MM.1S (cell line): ENCODE results near the gene BSX.

ENCODE experiments used
- DNase-seq: peaks from one replicate; pipeline ENCODE4 v3.0.0-alpha.2; 2015
- H2AFZ ChIP-seq: fragments of 300-600 bp; sonication (generic); 2 replicates; pipeline ENCODE4 v1.6.0; 2016; ENCODE audit warnings: antibody characterized with exemption, low read length
- H3F3A ChIP-seq: fragments of 300-600 bp; sonication (generic); 2 replicates; pipeline ENCODE4 v1.6.1; 2016; ENCODE audit warnings: mild to moderate bottlenecking, antibody characterized with exemption, low read length, moderate library complexity, mixed read lengths; ENCODE audit not compliant: insufficient read depth
- H3K27ac ChIP-seq: fragments of 300-600 bp; sonication (generic); 2 replicates; pipeline ENCODE4 v1.5.1; 2016; ENCODE audit warnings: mild to moderate bottlenecking, low read length
- H3K27me3 ChIP-seq: fragments of 300-600 bp; sonication (generic); replicated peaks from 2 replicates; pipeline ENCODE4 v1.6.0; 2016; ENCODE audit warnings: low read length; ENCODE audit not compliant: insufficient read depth
- H3K36me3 ChIP-seq: fragments of 300-600 bp; sonication (generic); replicated peaks from 2 replicates; pipeline ENCODE4 v1.6.1; 2016; ENCODE audit warnings: mild to moderate bottlenecking, low read length, mixed read lengths; ENCODE audit not compliant: insufficient read depth
- H3K4me1 ChIP-seq: fragments of 300-600 bp; sonication (generic); 2 replicates; pipeline ENCODE4 v1.6.1; 2016; ENCODE audit warnings: low read length, mixed read lengths
- H3K4me2 ChIP-seq: fragments of 300-600 bp; sonication (generic); 2 replicates; pipeline ENCODE4 v1.6.0; 2016; ENCODE audit warnings: low read depth, low read length
- H3K4me3 ChIP-seq: fragments of 300-600 bp; sonication (generic); 2 replicates; pipeline ENCODE4 v1.5.1; 2016; ENCODE audit warnings: low read length, mixed read lengths
- H3K79me2 ChIP-seq: fragments of 300-600 bp; sonication (generic); 2 replicates; pipeline ENCODE4 v1.6.1; 2016; ENCODE audit warnings: mixed run types, low read length, mixed read lengths
- H3K9ac ChIP-seq: fragments of 300-600 bp; sonication (generic); 2 replicates; pipeline ENCODE4 v1.6.1; 2016; ENCODE audit warnings: low read length, mixed read lengths
- H3K9me2 ChIP-seq: fragments of 300-600 bp; sonication (generic); replicated peaks from 2 replicates; pipeline ENCODE4 v1.6.1; 2016; ENCODE audit warnings: mild to moderate bottlenecking, low read length, mixed read lengths; ENCODE audit not compliant: insufficient read depth
- H3K9me3 ChIP-seq: fragments of 300-600 bp; sonication (generic); replicated peaks from 2 replicates; pipeline ENCODE4 v1.6.1; 2016; ENCODE audit warnings: mild to moderate bottlenecking, low read length, mixed read lengths; ENCODE audit not compliant: insufficient read depth
- H4K20me1 ChIP-seq: fragments of 300-600 bp; sonication (generic); 2 replicates; pipeline ENCODE4 v1.6.1; 2016; ENCODE audit warnings: mild to moderate bottlenecking, low read length, moderate library complexity, mixed read lengths; ENCODE audit not compliant: insufficient read depth
- EZH2 ChIP-seq: fragments of 300-600 bp; sonication (generic); optimal IDR thresholded peaks from 2 replicates; pipeline ENCODE3; 2017; ENCODE audit warnings: low read depth, mild to moderate bottlenecking, antibody characterized with exemption, low read length, mixed read lengths
- EZH2phosphoT487 ChIP-seq: fragments of 300-600 bp; sonication (generic); IDR thresholded peaks from 2 replicates; pipeline ENCODE4 v1.6.1; 2018; ENCODE audit warnings: antibody characterized with exemption, low read length
- TF ChIP-seq, protein P1 (sequence below): fragments of 300-600 bp; sonication (generic); IDR thresholded peaks from 2 replicates; pipeline ENCODE4 v1.5.1; 2016; ENCODE audit warnings: antibody characterized with exemption, low read length, mixed read lengths

The BSX gene

DNA sequence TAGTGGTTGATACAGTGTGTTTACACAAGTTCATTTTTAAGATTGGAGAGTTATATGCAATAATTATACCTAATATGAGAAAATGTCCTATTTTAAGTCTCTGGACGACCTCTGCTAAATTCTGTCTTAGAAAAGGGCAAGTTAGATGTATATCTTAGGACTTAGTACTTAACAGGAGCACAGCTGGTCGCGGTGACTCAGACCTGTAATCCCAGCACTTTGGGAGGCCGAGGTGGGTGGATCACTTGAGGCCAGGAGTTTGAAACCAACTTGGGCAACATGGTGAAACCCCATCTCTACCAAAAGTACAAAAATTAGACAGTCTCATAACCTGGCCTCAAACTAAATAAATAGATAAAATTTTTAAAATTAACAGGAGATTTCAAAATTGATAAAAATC lies 27.2 kb downstream of the BSX start:
- no peaks in the 10 kb centered on the region for H4K20me1 ChIP-seq
- H2AFZ ChIP-seq, result no peak overlapping the region
- no peak for DNase-seq
- no peak overlapping the region for H3K4me3 ChIP-seq
- no peaks in the 10 kb centered on the region for H3K27me3 ChIP-seq
- H3K4me2 ChIP-seq, result no peak overlapping the region
- no peak for TF ChIP-seq EZH2phosphoT487
- TF ChIP-seq, protein P1, sequence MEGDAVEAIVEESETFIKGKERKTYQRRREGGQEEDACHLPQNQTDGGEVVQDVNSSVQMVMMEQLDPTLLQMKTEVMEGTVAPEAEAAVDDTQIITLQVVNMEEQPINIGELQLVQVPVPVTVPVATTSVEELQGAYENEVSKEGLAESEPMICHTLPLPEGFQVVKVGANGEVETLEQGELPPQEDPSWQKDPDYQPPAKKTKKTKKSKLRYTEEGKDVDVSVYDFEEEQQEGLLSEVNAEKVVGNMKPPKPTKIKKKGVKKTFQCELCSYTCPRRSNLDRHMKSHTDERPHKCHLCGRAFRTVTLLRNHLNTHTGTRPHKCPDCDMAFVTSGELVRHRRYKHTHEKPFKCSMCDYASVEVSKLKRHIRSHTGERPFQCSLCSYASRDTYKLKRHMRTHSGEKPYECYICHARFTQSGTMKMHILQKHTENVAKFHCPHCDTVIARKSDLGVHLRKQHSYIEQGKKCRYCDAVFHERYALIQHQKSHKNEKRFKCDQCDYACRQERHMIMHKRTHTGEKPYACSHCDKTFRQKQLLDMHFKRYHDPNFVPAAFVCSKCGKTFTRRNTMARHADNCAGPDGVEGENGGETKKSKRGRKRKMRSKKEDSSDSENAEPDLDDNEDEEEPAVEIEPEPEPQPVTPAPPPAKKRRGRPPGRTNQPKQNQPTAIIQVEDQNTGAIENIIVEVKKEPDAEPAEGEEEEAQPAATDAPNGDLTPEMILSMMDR, result no peak
- TF ChIP-seq EZH2, result no peak
- H3F3A ChIP-seq, result no peaks in the 10 kb centered on the region
- no peaks in the 10 kb centered on the region for H3K79me2 ChIP-seq
- no peaks in the 10 kb centered on the region for H3K9me2 ChIP-seq
- no peaks in the 10 kb centered on the region for H3K36me3 ChIP-seq
- no peaks in the 10 kb centered on the region for H3K9me3 ChIP-seq
- H3K9ac ChIP-seq, result no peak overlapping the region
- H3K4me1 ChIP-seq, result no peaks in the 10 kb centered on the region
- no peak overlapping the region for H3K27ac ChIP-seq

DNA sequence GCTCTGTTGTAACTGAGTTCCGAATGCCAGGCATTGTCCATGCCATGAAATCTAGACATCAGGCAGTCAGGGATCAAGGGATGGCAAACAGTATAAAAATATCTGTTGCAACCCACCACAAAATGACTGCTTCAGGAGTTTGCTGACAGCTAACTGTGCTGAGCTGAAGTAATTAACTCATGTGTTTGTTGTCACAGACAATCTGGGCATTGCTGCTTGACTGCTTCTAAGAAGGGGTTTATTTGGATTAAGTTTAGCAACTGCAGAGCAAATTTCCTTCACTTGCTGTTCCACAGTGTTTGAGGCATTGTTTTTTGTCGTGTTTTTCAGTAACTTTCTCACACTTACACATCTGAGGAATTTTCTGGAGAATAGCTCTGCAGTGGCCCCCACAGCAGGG lies 30.4 kb downstream of the BSX start:
- no peaks in the 10 kb centered on the region for H3F3A ChIP-seq
- no peak overlapping the region for H3K4me3 ChIP-seq
- H3K79me2 ChIP-seq, result no peaks in the 10 kb centered on the region
- no peaks in the 10 kb centered on the region for H3K27me3 ChIP-seq
- no peaks in the 10 kb centered on the region for H3K9me3 ChIP-seq
- no peak for TF ChIP-seq EZH2
- TF ChIP-seq, protein P1, result no peak
- TF ChIP-seq EZH2phosphoT487, result no peak
- H3K27ac ChIP-seq, result no peak overlapping the region
- DNase-seq, result no peak
- H3K9me2 ChIP-seq, result no peaks in the 10 kb centered on the region
- H2AFZ ChIP-seq, result no peak overlapping the region
- H4K20me1 ChIP-seq, result no peaks in the 10 kb centered on the region
- no peak overlapping the region for H3K4me2 ChIP-seq
- H3K36me3 ChIP-seq, result no peaks in the 10 kb centered on the region
- no peaks in the 10 kb centered on the region for H3K4me1 ChIP-seq
- no peak overlapping the region for H3K9ac ChIP-seq

DNA sequence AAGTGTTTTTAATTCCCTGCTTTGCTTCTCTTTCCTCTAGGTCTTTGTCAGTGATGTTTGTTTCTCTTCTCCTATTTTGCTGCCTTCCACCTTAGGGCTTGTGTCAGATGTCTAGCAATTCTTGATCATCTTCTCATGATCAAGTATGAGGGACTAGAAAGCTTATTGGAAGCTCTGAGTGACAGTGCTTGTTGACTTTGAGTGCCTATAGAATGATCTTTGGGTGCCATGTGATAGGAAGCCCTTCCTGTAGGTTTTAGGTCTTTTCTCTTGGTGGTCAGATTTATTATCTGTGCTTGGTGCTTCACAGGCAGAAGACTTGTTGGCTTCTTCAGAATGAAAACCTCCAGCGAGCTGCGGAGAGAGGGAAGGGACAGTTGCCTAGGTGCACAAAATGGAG lies 43.1 kb downstream of the BSX start:
- Histone ChIP-seq H3K9ac (no peak overlapping the region), H3K9me3 (no peaks in the 10 kb centered on the region), H3F3A (no peaks in the 10 kb centered on the region), H3K9me2 (no peaks in the 10 kb centered on the region), H3K36me3 (no peaks in the 10 kb centered on the region), H2AFZ (no peak overlapping the region), H3K27ac (no peak overlapping the region), H3K4me1 (no peaks in the 10 kb centered on the region), H3K4me2 (no peak overlapping the region), H3K79me2 (no peaks in the 10 kb centered on the region), H4K20me1 (no peaks in the 10 kb centered on the region), H3K4me3 (no peak overlapping the region), H3K27me3 (no peaks in the 10 kb centered on the region)
- DNase-seq, result no peak
- no peak for TF ChIP-seq EZH2
- TF ChIP-seq, protein P1, result no peak
- TF ChIP-seq EZH2phosphoT487, result no peak
